ENCODE measurements around the gene ABHD17A.
"Not testable (repeated sequence)": the region's sequence is repeated elsewhere in the genome, so short reads cannot be mapped to it uniquely, and the experiment has no call there.

ABHD17A gene

DNA sequence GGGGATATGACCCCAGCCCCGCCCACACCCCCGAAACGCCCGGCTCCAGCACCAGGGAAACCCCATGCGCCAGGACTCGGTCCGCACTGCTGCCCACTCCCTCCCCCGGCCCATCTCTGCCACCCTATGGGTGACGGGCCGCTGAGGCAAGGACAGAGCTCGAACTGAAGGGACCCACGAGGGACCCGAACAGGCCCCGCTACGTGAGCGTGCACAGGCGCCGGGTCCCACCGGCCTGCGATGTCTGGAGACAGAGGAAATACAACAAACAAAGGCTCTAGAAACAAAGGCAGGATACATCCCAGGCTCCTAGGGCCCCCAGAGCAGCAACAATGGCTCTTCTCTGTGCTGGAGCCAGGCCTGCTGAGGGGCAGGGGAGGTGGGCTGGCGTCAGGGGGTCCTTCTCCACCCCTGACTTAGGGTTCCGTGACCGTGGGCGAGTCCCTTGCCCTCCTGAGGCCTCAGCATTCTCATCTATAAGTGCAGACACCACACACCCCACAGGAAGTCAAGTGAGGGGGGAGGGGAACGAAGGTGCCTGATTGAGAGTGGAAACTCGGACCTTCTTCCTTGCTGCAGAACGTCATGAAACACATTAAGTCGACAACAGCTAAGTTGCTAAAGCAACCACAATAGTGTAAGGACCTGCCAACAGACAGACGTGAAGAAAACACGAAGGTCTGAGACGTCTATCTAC, 3.1 kb downstream of the ABHD17A start:
- in situ Hi-C loops (cut with HindIII; ENCODE audit: low sequenced_read_pairs), result no loop called here

DNA sequence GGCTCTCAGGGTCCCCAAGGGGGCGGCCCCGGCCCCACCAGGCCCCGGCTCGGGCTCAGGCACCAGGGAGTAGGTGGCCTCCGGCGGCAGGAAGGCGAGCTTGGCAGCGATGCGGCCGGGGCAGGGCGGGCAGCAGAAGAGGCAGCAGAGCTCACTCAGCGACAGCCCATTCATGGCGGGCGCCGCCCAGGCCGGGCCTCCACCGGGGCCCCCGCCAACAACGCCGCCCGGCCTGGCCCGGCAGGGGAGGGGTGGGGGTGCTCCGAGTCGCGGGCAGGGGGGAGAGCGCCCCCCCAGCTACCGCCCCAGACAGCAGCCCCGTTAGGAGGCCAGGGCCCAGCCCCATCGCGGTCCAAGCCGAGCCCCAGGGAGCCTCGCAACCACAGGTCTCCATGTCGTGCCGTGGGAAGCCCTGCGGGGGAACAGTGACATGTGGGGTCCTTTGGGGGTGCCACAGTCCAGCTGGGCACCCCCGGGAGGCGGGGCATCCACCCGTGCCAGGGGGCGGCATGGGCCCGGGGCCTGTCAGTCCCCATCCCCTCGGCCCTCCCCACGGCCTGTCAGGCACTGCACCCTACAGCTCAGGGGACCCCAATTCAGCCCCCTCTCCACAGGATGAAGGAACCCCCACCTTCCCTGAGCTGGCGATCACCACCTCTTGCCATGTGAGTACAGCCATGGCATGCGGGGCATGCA, 3.8 kb downstream of the ABHD17A start:
- in situ Hi-C loops (cut with HindIII; ENCODE audit: low sequenced_read_pairs), result not testable (repeated sequence)

DNA sequence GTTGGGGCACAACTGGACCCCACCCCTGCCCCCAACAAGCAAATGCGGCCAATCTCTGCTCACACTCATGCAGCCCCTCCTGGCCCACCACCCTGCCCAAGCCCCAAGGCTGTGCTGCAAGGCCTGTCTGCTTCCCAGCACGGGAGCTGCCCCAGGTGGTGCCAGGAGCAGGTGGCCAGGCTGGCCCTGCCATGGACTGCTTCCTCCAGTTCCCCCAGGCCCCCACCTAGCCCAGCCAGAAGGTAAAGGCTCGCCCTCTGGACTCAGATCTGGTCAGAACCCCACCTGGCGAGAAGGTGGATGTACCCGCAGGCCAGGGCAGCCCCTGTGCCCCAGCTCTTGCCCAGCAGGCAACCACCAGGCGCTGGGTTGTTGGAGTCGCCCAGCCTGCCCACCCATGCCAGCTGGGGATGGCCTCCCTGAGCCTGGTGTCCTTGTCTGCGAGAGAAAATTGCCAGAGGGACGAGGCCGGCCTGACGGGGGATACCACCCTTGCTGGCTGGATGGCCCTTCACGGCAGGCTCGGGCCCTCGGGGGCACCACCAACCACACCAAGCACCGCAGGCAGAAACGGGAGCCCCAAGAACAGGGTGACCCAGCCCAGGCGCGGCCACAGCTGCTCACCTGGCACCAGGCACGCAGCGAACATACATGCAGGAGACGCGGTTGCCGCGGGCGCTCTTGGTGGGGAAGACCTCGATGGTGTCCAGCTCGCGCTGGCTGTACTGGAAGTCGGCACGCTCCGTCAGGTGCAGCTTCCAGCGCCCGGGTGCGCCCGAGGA, 4.5 kb downstream of the ABHD17A start:
- in situ Hi-C loops (cut with HindIII; ENCODE audit: low sequenced_read_pairs), result no loop called here

DNA sequence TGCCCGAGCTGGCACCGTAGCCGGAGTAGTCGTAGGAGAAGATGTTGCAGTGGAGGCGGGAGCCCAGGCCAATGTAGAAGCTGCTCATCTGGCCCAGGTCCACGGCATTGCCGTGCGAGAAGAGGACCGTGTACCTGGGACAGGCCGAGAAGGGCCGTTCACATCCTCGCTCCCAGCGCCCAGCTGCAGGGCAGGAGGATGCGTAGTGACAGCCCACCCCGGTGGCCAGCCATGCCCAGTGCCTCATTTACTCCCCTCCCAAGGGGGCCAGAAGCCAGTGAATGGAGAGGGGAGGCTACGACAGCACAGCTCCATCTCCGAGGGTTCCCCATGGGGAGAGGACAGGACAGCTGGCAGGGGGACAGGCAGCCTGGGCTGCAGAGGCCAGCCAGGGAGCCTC, 5.3 kb downstream of the ABHD17A start:
- in situ Hi-C loops (cut with HindIII; ENCODE audit: low sequenced_read_pairs), result not testable (repeated sequence)

DNA sequence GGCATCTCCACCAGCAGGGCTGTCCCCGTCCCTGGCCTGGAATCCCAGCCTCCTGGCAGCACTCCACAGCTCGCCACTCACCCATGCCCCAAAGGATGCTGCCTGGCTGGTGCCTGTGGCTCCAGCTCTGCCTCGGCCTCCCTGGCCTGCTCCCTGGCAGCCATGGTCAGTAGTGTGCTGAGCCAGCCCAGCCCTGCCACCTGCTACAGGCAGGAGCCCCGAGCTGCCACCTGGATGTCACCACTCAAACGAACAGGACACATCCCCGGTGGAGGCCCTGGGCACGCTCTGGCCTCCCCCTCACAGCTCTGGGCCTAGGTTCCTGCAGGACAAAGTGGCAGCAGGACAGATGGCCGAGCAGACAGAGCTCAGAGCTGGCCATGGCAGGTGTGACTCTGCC, 6.7 kb downstream of the ABHD17A start:
- in situ Hi-C loops (cut with HindIII; ENCODE audit: low sequenced_read_pairs), result not testable (repeated sequence)

DNA sequence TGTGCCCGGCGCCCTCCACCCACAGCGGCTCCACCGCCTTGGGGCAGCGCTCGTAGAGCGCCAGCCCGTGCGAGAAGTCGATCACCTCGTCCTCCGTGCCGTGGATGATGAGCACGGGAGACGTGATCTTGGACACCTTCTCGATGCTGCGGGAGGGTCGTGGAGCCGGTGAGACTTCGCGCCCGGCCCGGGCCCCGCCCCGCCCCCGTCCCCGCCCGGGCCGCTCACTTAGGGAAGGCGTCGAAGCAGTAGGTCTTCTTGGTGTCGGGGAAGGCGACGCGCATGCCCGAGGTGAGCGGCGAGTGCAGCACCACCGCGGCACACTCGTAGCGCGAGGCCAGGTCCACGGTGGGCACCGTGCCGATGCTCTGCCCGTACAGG, 8.0 kb downstream of the ABHD17A start:
- in situ Hi-C loops (cut with HindIII; ENCODE audit: low sequenced_read_pairs), result not testable (repeated sequence)

DNA sequence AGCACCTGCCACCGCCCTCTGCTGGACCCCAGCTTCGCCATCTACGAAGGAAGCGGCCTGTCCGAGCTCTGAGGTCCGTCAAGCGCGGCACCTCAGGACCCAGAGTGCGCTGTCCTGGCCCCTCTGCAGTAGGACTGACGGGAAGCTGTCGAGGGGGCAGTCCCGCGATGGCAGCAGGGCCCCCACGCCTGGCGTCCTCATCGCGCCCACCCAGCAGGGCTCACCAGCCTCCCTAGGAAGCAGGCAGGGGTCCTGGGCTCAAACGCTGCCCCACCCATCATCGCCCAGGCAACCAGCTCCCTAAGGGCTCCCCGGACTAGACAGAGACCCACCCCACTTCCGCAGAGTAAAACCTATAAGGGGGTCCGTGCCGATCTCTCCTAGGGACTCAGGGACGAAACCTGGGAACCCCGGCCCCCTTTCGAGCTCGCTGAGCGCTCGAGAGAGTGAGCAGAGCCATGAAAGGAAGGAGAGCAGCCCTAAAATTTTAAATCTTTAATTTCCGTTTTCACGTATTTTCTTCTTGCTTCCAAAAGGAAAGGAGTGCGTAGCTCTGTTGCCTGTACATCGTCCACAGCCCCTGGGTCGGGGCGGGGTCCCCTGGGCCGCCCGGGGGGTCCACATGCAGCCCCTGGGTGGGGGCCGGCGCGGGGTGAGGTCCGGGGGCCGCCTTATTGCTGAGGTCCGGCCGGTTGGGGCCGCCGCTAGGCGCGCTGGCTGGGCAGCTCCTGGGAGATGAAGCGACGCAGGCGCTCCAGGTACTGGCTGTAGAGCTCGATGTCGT, 8.6 kb downstream of the ABHD17A start:
- in situ Hi-C loops (cut with HindIII; ENCODE audit: low sequenced_read_pairs), result not testable (repeated sequence)

DNA sequence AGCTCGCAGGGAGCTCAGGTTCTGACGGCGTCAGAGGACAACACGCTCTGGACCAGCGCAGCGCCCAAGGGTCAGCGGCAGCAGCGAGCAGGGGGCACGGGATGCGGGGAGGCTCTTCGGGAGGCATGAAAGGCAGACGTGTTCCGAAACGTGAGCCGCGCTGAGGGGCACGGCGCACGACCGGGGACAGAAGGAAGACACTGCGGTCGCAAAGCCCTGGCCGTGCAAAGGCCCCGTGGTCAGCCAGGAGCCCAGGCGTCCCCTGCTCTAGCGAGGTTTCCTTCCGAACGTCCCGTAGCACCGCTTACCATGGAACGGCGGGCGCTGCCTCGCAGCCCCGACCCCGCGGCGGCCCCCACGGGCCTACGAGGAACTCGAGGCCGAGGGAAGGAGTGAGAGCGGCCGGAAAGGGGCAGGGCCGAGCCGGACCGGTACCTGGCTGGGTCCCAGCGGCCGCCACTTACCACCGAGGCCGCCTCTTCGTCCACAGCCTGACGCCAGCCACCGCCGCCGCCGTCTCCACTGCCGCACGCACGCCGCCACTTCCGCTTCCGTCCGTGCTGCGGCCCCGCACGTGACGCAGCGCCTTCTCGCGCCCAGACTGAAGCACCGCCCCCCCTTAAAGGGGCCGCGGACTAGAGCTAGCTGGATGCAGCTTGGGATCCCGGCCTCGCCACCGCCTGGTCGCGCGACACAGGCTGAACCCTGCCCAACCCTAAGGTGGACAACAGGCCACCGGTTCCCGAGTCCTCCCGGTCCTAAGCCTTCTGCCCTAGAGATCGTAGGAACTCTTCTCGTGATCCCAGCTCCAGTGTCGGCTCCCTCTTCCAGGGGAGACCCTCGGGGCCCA, 9.4 kb downstream of the ABHD17A start:
- in situ Hi-C loops (cut with HindIII; ENCODE audit: low sequenced_read_pairs), result no loop called here

DNA sequence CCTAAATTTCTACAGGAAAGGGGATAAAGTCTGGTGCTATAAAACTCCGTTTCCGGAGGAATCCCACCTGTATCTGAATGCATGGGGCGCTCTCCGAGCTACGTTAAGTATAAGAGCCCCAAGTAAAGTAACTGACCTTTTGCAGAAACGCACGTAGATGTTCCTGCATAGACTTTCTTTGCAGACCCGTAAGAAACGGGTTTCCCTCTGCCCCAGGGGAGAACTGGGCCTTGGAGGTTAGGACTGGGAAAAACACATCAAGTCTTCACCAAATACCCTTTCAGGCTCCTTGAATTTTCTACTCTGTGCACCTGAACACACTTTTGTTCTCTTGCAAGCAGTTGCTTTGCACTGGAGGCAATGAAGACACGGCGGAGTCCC, 10.0 kb downstream of the ABHD17A start:
- in situ Hi-C loops (cut with HindIII; ENCODE audit: low sequenced_read_pairs), result not testable (repeated sequence)

DNA sequence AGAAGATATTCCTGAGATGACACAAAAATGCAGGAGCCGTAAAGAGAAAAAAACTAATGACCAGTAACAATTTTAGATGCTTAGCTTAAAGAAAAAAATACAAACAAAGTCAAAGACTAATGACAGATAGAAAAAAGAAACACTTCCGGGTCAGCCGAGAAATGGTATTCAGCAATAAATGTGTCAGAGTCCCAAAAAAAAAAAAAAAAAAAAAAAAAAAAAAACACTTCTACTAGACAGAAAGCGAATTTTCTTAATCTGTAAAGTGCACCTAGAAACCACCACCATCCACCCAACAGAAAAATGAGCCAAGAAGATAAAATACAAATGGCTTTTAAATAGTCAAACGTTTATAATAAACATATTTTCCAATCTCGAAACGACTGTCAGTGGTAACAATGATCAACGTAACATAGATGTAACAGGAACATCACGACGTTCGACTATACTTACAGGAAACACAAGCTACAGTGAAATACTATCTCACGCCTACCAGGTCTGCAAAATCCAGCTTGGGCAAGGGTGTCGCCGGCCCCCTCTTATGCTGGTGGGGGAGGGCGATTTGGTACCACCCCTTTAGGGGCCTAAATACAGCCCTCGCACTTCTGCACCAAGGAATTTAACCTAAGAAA, 10.6 kb downstream of the ABHD17A start:
- in situ Hi-C loops (cut with HindIII; ENCODE audit: low sequenced_read_pairs), result no loop called here

DNA sequence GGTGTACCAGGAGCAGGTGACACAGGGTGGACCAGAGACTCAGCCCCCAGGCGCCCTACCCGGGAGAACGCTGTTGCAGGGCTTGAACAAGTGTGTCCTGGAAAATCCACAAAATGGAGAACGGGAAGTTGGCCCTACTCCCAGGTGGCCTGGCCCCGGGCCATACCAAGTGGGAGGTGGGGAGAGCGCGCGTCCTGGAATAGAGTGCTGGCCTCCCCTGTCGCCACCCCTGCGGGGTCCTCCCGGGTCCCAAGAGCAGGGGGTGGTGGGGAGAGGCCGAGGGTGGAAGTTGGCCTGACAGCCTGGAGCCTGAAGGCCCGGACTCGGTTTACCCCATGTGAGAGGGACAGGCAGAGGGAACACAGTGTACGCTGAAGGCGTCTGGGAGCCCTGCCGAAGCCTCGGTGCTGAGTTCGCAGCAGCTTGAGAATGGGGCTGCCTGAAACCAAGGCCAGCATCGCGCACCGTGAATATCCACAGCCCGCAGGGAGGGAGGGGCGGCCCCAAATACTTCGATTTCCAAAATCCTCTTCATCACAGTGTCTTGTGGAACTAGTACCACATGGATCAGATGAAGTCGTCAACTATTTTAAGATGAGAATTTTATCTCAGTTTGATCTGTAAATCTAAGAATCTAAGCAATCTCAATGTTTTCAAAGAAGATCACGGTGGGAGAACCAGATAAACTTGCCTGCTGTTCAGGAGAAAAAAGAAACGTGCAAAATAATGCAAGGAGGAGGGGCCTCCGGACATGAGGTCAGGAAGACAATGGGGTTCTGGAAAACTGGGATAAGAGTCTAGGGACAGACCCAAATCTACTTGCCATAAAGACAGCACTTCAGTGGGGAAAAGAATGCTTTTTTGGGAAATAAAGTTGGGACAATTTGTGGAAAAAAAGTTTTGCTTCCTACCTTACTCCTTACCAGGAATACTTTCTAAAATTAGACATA, 11.5 kb downstream of the ABHD17A start:
- in situ Hi-C loops (cut with HindIII; ENCODE audit: low sequenced_read_pairs), result no loop called here

DNA sequence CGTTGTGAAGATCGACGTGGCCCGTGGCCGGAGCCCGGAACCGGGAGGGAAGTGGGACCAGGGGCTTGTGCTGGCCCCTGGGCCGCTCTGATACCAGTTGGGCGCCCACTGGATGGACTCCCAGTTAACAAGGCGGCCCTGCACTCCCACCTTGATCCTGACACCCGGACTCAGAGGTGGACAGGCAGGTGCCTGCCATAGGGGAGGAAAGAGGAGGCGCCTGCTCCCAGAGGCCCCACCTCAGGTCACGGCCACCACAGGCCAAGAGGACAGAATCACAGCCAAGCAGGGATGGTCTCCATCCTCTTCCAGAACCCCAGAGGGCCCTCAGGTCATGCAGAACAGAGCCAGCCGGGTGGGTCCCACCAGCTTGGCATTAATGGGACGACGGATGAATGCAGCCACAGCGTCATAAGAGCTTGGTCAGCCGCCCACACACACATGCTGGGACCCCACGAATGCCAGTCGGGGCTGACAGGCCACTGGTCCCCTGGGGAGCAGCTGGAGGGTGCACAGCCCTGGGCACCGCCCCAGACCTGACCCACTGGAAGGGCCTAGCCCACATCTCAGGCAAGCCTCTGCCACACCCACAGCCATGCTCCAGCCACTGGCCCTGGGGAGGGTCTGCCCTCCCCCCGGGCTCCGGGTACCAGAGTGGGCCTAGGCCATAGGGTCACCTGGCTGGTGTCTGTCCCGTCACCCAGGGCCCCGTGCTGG, 12.3 kb downstream of the ABHD17A start:
- in situ Hi-C loops (cut with HindIII; ENCODE audit: low sequenced_read_pairs), result no loop called here

DNA sequence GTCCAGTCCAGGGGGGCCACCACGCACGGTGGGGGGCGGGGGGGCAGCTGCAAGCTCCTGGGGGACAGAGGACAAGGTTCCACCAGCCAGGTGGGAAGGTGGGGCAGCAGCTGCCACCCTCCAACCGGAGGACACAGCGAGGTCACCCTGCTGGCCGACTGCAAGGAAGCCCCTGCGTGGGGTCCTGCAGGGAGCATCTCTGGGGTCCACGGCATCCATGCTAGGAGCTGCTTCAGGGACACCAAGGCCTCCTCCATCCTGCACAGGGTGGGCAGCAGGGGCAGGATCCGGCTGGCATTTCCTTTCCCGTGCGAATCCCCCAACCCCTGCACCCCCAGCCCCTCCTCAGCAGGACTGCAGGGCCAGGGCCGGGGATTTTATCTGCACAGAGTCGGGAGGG, 13.7 kb downstream of the ABHD17A start:
- in situ Hi-C loops (cut with HindIII; ENCODE audit: low sequenced_read_pairs), result no loop called here

DNA sequence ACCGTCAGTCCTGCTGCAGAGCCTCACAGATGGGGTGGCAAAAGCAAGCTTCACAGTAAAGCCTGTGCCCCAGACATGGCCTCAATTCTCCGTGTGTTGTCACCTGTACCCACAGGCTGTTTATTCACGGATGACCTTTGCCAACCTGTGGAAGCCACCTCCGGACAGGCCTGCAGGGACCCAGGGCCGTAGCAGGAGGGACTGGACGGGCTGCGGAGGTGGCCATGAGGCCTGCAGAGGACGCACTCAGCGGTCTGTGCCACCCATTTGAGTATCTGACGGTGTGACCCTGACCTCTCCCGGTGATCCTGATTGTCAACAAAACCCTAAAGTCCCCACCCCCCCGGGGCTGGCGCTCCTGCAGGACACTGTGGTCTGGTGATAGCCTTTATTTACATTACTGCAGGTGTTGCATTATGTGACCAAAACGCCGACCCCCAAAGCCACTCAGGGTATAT, 14.1 kb downstream of the ABHD17A start:
- in situ Hi-C loops (cut with HindIII; ENCODE audit: low sequenced_read_pairs), result no loop called here

DNA sequence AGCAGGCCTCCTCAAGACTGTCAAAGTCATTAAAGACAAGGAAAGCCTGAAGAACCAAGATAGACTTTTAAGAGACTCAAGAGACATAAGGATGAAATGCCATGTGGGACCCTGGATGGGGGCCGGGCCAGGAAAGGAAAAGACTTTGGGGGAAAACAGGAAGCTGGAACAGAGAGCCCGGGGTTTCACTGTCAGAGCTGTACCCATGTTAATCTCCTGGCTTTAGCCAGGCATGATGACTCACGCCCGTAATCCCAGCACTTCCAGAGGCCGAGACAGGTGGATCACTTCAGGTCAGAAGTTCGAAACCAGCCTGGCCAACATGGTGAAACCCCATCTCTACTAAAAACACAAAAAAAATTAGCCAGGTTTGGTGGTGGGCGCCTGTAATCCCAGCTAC, 16.3 kb downstream of the ABHD17A start:
- in situ Hi-C loops (cut with HindIII; ENCODE audit: low sequenced_read_pairs), result no loop called here

DNA sequence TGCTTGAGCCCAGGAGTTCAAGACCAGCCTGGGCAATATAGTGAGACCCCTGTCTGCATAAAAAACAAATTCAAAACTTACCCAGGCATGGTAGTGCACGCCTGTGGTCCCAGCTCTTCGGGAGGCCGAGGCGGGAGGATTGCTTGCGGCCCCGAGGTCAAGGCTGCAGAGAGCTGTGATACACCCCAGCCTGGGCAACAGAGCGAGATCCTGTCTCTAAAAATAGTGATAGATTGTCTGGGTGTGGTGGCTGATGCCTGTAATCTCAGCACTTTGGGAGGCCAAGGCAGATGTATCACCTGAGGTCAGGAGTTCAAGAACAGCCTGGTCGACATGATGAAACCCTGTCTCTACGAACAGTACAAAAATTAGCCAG, 18.0 kb downstream of the ABHD17A start:
- in situ Hi-C loops (cut with HindIII; ENCODE audit: low sequenced_read_pairs), result no loop called here

DNA sequence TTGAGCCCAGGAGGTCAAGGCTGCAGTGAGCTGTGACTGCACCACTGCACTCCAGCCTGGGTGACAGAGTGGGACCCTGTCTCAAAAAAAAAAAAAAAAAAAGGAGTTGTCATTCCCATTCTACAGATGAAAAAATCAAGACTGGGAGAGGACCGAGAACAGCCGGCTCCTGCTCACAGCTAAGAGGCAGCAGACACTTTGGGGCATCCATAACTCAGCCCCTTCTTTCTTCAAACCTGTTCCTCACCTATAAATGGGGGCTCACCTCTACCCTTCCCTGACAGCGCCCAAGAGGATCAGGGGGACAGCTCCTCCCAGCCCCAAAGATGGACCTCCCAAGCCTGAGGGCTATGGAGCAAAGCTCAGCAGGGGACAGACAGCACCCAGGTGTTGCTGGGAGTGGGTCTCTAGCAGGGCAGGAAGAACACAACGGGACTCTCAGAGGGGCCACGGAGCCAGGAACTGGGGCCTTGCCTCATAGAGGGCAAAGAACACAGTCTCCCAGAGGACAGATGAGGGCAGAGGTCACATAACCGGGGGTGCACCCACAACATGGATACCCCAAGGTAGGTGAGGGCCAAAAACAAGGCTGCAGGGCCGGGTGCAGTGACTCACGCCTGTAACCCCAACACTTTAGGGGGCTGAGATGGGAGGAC, 18.5 kb downstream of the ABHD17A start:
- in situ Hi-C loops (cut with HindIII; ENCODE audit: low sequenced_read_pairs), result no loop called here
